GM10248 (cell line): ENCODE data around the gene ENPEP.
"Not testable (repeated sequence)": the region's sequence is repeated elsewhere in the genome, so short reads cannot be mapped to it uniquely, and the experiment has no call there.

Experiments used
- CTCF ChIA-PET: fragments of 300-600 bp; sonication (Branson Sonifier 250); formaldehyde crosslinking; extraction: SDS; loops from one replicate; lab custom pipeline; 2021; ENCODE audit warnings: antibody characterized with exemption; lab: Yijun Ruan, JAX
- POLR2A ChIA-PET: fragments of 350-650 bp; sonication (Branson Sonifier 250); formaldehyde crosslinking; extraction: SDS; loops from one replicate; lab custom pipeline; 2020; ENCODE audit warnings: antibody characterized with exemption; lab: Yijun Ruan, JAX
- DNase-seq: peaks from one replicate; pipeline ENCODE4 v3.0.0; 2012; ENCODE audit errors: extremely low spot score
- CTCF ChIP-seq: IDR thresholded peaks from 2 replicates; pipeline ENCODE4 v1.5.1; 2012; ENCODE audit warnings: mild to moderate bottlenecking, low read depth; ENCODE audit errors: extremely low read depth, missing control alignments, control extremely low read depth

Gene ENPEP

GRCh38 chr4:110484767-110485166, 8.8 kb downstream of the ENPEP start:
- POLR2A ChIA-PET = no interaction called here

GRCh38 chr4:110485452-110485851, 9.5 kb downstream of the ENPEP start:
- CTCF ChIA-PET = interaction anchor here (0.8 kb wide), 1 partner anchor 132 kb away, joined by 3 read pairs; no protein-coding TSS in a partner anchor

More at GRCh38 chr4:110484767-110485166, 8.8 kb downstream of the ENPEP start:
- no peak for DNase-seq
- no peak for TF ChIP-seq CTCF
- CTCF ChIA-PET = interaction anchor here (0.8 to 1.2 kb wide), 3 partner anchors 9 to 132 kb away, joined by 3 read pairs; no protein-coding TSS in a partner anchor

GRCh38 chr4:110486256-110486655, 10.3 kb downstream of the ENPEP start:
- no peak for DNase-seq
- POLR2A ChIA-PET = no interaction called here
- TF ChIP-seq CTCF = no peak
- CTCF ChIA-PET = interaction anchor here (1.9 to 3.4 kb wide), 2 partner anchors 25 to 487 kb away, joined by 5 to 17 read pairs; no protein-coding TSS in a partner anchor

More at GRCh38 chr4:110485452-110485851, 9.5 kb downstream of the ENPEP start:
- TF ChIP-seq CTCF = no peak
- POLR2A ChIA-PET = no interaction called here
- no peak for DNase-seq

GRCh38 chr4:110486850-110487249, 10.9 kb downstream of the ENPEP start:
- CTCF ChIA-PET = interaction anchor here (1.2 to 3.4 kb wide), 3 partner anchors 12 to 488 kb away, joined by 3 to 17 read pairs (median 5); no protein-coding TSS in a partner anchor
- DNase-seq, POLR2A ChIA-PET: not testable (repeated sequence)

- ChIA-PET POLR2A (no interaction called here), CTCF (interaction anchor here (1.0 to 3.4 kb wide), 9 partner anchors 10 to 489 kb away, joined by 3 to 17 read pairs (median 4); no protein-coding TSS in a partner anchor)
- peak; percentile 16 for DNase-seq
- no peak for TF ChIP-seq CTCF
Observed at GRCh38 chr4:110487873-110488272, 11.9 kb downstream of the ENPEP start.

GRCh38 chr4:110489901-110490508, 14.1 kb downstream of the ENPEP start:
- POLR2A ChIA-PET = no interaction called here
- DNase-seq = no peak
- no peak for TF ChIP-seq CTCF
- CTCF ChIA-PET = interaction anchor here (1.5 kb wide), 1 partner anchor 19 kb away, joined by 3 read pairs; no protein-coding TSS in a partner anchor

GRCh38 chr4:110492522-110492921, 16.6 kb downstream of the ENPEP start:
- no peak for DNase-seq
- TF ChIP-seq CTCF = no peak
- ChIA-PET CTCF (no interaction called here), POLR2A (no interaction called here)
